HG03025 (cell line): ENCODE results near the gene EPO.
"Not testable (repeated sequence)": the region's sequence is repeated elsewhere in the genome, so short reads cannot be mapped to it uniquely, and the experiment has no call there.

ENCODE experiments used
- ATAC-seq: cut with Tn5 transposase; IDR thresholded peaks from one replicate; pipeline ENCODE4 v1.9.1; 2021; ENCODE audit warnings: mild to moderate bottlenecking, moderate library complexity; ENCODE audit not compliant: unreplicated experiment, low FRiP score

Gene EPO

DNA sequence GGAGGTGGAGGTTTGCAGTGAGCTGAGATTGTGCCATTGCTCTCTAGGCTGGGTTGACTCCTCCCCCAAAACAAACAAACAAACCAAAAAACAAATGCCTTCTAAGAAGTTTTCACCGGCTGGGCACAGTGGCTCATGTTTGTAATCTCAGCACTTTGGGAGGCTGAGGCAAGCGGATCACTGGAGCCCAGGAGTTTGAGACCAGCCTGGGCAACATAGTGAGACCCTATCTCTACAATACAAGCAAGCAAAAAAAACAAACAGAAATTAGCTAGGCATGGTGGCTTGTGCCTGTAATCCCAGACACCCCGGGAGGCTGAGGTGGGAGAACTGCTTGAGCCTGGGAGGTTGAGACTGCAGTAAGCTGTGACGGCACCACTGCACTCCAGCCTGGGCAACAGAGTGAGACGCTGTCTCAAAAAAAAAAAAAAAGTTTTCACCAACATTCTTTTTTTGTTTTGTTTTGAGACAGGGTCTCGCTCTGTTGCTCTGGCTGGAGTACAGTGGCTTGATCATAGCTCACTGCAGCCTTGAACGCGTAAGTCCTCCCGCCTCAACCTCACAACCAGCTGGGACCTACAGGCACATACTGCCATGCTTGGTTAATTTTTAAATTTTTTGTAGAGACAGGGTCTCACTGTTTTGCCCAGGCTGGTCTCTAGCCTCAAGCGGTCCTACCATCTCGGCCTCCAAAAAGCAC is 11.8 kb downstream of the EPO start:
- ATAC-seq = no peak

DNA sequence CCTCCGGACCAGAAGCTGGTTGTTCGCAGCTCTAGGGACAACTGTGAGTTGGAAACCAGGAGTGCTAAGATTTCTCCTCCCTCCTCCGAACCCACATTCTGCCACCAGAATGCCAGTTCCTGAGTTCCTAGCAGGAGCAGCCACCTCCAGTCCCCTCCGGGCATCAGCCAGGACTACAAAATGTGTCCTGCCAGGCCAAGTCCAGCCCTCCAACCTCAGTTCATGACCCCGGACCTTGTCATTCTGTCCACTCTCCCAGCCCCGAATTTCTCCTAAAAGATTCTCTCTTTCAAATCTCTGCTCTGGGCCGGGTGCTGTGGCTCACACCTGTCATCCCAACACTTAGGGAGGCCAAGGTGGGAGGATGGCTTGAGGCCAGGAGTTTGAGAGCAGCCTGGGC is 15.5 kb downstream of the EPO start:
- no peak for ATAC-seq

DNA sequence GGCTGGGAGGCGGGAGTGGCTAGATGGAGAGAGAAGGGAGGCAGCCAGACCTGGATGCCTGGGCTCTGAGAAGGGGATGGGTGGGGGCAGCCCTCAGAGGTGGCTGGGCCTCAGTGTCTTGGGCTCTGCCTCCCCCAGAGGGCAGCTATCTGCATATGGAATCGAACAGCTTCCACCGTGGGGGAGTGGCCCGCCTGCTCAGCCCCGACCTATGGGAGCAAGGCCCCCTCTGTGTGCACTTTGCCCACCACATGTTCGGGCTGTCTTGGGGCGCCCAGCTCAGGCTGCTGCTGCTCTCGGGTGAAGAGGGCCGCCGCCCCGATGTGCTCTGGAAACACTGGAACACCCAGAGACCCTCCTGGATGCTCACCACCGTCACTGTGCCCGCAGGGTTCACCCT is 16.4 kb downstream of the EPO start:
- no peak for ATAC-seq

DNA sequence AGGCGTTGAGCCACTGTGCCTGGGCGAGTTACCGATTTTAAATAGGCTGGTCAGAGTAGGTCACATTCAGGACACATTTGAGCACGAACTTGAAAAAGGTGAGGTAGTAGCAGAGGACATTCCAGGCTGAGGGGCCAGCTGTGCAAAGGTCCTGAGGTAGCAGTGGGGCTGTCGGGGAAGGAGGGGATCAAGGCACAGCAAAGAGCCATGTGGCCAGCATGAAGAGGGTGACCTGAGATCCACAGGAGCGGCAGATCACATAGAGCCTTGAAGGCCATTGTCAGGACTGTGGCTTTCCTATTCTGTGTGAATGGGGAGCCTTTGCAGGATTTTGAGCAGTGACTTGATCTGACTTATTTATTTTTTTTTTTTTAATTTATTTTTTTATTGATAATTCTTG is 19.7 kb downstream of the EPO start:
- no peak for ATAC-seq

DNA sequence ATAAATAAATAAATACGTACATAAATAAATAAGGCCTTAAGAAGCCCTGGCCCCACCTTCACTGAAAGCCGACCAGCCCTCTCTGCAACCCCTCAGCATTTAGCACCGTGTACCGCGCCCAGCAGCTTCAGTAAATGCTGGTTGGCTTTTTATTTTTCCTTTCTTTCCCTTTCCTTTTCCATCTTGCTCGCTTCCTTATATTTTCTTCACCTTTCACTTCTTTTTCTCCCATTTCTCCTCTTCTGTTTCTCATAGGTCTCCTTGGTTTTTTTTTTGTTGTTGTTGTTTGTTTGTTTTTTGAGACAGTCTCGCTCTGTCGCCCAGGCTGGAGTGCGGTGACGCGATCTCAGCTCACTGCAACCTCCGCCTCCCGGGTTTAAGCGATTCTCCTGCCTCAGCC is 24.3 kb downstream of the EPO start:
- ATAC-seq = no peak

DNA sequence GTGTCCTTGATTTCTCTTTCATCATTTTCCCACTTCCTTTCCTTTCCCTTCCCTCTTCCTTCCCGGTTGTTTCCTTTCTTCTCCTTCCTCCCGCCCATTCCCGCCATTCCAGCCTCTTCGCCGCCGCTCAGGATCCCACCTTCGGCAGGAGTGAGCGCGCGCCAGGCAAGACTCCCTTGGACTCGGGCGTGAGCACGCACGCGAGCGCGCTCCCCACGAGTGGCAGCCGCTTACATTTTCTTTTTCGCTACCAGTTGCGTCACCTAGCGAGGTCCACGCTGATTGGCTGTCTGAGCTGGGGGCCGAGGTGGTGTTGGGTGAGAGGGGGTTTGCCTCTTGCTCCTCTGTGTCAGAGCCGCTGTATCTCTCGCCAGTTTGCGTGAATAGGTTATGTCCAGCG is 24.9 kb downstream of the EPO start:
- no peak for ATAC-seq

DNA sequence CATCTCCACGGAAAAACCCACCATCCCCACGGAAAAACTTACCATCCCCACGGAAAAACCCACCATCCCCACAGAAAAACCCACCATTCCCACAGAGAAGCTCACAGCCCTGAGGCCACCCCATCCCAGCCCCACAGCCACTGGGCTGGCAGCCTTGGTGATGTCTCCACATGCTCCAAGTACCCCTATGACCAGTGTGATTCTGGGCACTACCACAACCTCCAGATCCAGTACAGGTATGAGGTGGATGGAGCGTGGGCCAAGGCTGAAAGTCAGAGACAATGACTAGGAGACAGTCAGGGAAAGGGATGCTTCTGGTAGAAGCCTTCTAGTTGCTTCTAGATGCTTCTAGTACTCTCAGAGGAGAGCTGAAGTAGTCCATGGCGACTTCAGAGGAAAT is 32.7 kb downstream of the EPO start:
- ATAC-seq = no peak

DNA sequence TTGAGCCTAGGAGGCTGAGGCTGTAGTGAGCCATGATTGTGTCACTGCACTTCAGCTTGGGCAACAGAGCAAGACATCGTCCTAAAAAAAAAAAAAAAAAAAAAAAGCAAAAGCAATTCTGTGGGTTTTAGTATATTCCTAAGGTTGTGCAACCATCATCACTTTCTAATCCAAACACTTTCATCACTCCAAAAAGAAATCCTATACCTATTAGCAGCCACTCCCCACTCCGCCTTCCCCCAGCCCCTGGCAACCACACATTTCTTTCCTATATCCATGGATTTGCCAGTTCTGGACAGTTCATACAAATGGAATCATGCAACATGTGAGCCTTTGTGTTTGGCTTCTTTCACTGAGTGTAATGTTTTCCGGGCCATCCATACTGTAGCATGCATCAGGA is 33.5 kb downstream of the EPO start:
- no peak for ATAC-seq

DNA sequence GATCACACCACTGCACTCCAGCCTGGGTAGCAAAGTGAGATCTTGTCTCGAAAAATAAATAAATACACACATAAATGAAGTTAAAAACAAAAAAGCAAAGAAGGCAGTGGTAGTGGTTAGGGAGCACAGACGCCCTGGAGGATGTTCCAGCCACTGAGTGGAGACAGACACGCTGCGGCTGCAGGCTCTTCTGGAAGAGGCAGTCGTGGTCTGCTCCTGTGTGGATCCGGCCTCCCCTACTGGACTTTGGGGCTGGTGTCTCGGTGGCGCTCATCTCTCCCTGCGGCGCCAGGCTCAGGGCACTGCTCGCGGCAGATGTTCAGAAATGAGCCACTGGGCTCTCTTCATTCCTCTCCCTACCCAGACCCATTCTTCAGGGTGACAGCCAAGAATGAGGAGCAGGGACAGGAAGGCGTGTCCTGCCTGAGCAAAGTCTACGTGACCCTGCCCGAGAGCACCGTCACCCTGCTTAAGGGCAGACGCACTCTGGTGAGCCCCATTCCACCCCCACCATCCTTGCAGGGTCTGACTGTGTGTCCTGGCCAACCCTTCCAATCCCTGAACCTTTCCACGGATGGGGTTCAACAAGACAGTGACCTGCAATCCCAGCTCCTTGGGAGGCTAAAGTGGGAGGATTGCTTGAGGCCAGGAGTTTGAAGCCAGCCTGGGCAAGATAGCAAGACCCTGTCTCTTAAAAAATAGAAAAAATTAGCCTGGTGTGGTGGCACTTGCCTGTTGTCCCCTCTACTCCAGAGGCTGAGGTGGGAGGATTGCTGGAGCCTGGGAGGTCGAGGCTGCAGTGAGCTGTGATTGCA is 39.3 kb downstream of the EPO start:
- ATAC-seq = no peak

DNA sequence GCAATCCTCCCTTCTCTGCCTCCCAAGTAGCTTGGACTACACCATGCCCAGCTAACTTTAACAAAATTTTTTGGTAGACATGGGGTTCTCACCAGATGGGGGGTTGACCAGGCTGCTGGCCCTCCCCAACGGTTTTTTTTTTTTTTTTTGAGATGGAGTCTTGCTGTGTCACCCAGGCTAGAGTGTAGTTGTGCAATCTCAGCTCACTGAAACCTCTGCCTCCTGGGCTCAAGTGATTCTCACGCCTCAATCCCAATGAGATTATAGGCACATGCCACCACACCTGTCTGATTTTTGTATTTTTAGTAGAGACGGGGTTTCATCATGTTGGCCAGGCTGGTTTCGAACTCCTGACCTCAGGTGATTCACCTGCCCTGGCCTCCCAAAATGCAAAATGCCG is 42.6 kb downstream of the EPO start:
- ATAC-seq = not testable (repeated sequence)

DNA sequence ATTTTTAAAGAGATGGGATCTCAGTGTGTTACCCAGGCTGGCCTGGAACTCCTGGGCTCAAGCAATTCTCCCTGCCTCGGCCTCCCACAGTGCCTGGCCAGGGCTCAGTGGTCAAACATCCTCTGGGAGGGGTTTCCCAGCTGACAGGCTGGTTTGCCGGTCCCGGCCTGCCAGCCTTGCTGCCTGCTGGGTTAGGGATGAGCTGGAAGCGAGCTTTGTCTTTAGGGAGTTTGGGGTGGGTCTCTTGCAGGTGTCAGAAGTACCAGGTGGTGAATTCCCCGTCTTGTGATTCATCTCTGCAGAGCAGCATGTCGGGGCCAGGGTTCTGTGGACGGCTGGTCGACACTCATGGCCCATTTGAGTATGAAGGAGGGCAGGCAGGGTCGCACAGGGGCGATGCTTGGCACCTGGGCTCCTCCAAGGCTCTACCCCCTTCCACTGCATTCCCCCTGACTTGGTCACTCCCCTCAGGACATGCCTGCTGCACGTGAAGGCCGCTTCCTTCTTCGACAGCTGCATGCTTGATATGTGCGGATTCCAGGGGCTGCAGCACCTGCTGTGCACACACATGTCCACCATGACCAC is 43.4 kb downstream of the EPO start:
- ATAC-seq = no peak

DNA sequence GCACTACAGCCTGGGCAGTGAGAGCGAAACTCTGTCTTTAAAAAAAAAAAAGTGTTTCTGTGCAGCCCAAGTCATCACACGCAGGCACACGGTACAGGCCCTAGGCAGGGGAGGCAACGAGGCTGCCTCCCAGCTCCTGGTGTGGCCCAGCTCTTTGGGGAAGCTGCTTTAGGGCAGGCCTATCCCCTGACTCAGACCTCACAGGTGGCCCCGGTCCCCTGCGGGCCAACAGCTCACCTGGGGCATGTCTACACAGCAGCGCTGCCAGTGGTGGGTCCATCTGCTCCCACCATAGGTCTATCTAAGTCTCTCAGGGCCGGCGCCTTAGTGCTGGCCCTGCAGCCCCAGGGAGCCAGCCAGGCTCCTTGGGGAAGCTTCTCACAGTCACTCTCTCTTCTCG is 44.6 kb downstream of the EPO start:
- no peak for ATAC-seq

DNA sequence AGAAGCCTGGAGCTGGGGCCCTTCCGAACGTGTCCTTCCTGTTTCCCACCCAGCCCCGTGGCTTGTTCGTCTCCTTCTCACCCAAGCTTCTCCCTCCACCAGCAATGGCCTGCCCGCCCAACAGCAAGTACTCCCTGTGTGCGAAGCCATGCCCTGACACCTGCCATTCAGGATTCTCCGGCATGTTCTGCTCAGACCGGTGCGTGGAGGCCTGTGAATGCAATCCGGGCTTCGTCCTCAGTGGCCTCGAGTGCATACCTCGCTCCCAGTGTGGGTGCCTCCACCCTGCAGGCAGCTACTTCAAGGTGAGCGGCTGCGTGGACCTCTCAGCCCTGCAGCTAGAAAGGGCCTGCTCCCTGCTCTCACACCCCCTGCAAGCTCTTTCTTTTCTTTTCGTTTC is 45.0 kb downstream of the EPO start:
- no peak for ATAC-seq

DNA sequence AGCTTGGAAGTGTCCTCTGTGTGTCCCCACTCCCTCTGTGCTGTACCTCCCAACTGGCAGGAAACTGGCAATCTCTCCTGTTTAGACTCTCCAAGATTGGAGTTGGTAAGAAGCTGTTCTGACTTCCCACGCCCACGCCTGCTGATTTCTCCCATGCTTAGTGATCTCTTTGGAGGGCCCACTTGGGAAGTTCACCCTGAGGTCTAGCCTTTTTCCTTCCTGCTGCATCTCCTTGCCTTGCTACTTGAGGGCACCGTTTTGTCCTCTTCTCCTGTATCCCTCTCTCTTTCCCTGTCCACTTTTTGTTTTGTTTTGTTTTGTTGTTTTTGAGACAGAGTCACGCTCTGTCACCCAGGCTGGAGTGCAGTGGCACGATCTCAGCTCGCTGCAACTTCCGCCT is 48.5 kb downstream of the EPO start:
- ATAC-seq = no peak
